ENCODE results near the gene NR1I2. TPM values are rescaled to one million over a fixed set of nuclear protein-coding genes. Genes with fewer than 3 reads are reported as not detected.

NR1I2 gene
- total RNA-seq (2014; rRNA removed; shearing (Covaris generic)) = not detected in 2 replicates
- polyA plus RNA-seq (2016; fragmentation: Nextera tagmentation; extraction: Ambion mirVana) = 0.06 TPM in 1 of 2 replicates, not detected in the other

DNA sequence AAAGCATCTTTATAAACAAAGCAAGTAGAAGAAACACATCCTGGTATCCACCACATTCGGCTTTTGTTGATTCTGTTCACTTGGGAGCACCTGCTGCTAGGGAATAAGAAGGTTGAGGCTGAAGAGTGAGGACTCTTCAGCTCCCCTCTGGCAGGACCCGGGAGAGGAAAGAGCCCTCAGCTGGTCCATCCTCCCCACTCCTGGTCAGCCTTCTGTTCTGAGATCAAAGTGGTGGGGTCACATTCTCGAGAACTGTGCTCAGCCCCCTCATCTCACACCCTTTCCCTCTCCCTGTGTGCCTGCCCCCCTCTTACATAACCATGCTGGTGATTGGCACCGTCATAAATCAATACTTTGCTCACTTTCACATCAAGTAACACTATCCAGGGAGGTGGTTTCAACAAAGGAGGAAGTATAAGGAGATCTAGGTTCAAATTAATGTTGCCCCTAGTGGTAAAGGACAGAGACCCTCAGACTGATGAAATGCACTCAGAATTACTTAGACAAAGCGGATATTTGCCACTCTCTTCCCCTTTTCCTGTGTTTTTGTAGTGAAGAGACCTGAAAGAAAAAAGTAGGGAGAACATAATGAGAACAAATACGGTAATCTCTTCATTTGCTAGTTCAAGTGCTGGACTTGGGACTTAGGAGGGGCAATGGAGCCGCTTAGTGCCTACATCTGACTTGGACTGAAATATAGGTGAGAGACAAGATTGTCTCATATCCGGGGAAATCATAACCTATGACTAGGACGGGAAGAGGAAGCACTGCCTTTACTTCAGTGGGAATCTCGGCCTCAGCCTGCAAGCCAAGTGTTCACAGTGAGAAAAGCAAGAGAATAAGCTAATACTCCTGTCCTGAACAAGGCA is at the start of gene NR1I2:
NR1I2 (plus strand) TSS at position 772 of the 869 bp plus-strand sequence.
- no peak within 1 kb of the TSS for H3K27ac ChIP-seq
- in situ Hi-C loops (cut with MboI) = no loop called here

GRCh38 chr3:119733812-119734211 is 48.1 kb upstream of the NR1I2 start:
- Histone ChIP-seq H4K20me1 (ENCODE audit: insufficient read depth) (no peaks in the 10 kb centered on the region), H3K4me3 (no peak overlapping the region), H3K27ac (no peak overlapping the region), H3K4me2 (ENCODE audit: unreplicated experiment) (no peak overlapping the region), H3F3A (ENCODE audit: insufficient read depth) (0 out of 2 replicates have a peak, but pooled peaks cover 12% of the 10 kb centered on the region), H2AFZ (no peak overlapping the region), H3K79me2 (ENCODE audit: insufficient read depth) (no peaks in the 10 kb centered on the region), H3K9me3 (ENCODE audit: low read depth) (no peaks in the 10 kb centered on the region), H3K9ac (no peak overlapping the region), H3K4me1 (ENCODE audit: insufficient read depth) (peaks cover 18% of the 10 kb centered on the region), H3K36me3 (ENCODE audit: low read depth) (no peaks in the 10 kb centered on the region), H3K27me3 (replicated peaks; ENCODE audit: insufficient read depth) (no peaks in the 10 kb centered on the region), H3K9me2 (ENCODE audit: insufficient read depth) (no peaks in the 10 kb centered on the region)
- in situ Hi-C loops (cut with MboI) = no loop called here
- WGBS, 2 experiments (ENCODE audit: low coverage in 1 of 2, low lambda C conversion rate in 2 of 2, missing lambda C conversion rate in 2 of 2) = 98% methylated on average over 5 of the region's 5 CpGs
- DNase-seq = no peak
- no peak for TF ChIP-seq EZH2 (IDR thresholded peaks at IDR 0.05; ENCODE audit: insufficient read depth, poor library complexity, severe bottlenecking)
- TF ChIP-seq EZH2phosphoT487 (IDR thresholded peaks at IDR 0.05; ENCODE audit: insufficient read depth, low read depth) = no peak

More for the DNA sequence above, at the start of gene NR1I2:
- Histone ChIP-seq H3K27me3 (replicated peaks; ENCODE audit: insufficient read depth) (no peaks in the 10 kb centered on the region), H3F3A (ENCODE audit: insufficient read depth) (no peaks in the 10 kb centered on the region), H3K4me2 (ENCODE audit: unreplicated experiment) (no peak within 1 kb of the TSS), H3K4me3 (no peak within 1 kb of the TSS), H4K20me1 (ENCODE audit: insufficient read depth) (no peaks in the 10 kb centered on the region), H3K9me2 (ENCODE audit: insufficient read depth) (no peaks in the 10 kb centered on the region), H3K9ac (no peak within 1 kb of the TSS), H3K9me3 (ENCODE audit: low read depth) (no peaks in the 10 kb centered on the region), H3K4me1 (ENCODE audit: insufficient read depth) (no peaks in the 10 kb centered on the region), H3K36me3 (ENCODE audit: low read depth) (no peaks in the 10 kb centered on the region), H2AFZ (no peak within 1 kb of the TSS), H3K79me2 (ENCODE audit: insufficient read depth) (no peaks in the 10 kb centered on the region)
- no peak for DNase-seq
- TF ChIP-seq EZH2 (IDR thresholded peaks at IDR 0.05; ENCODE audit: insufficient read depth, poor library complexity, severe bottlenecking) (no peak), EZH2phosphoT487 (IDR thresholded peaks at IDR 0.05; ENCODE audit: insufficient read depth, low read depth) (no peak)
- WGBS, 2 experiments (ENCODE audit: low coverage in 1 of 2, low lambda C conversion rate in 2 of 2, missing lambda C conversion rate in 2 of 2) = 43 to 47% methylated on average over 10 of the region's 10 CpGs

- H3K9me2 ChIP-seq (ENCODE audit: insufficient read depth) = no peaks in the 10 kb centered on the region
- no peak overlapping the region for H3K4me2 ChIP-seq (ENCODE audit: unreplicated experiment)
- DNase-seq = no peak
- peaks cover 5% of the 10 kb centered on the region; the same call in 1 of the 2 replicates for H3K27me3 ChIP-seq (replicated peaks; ENCODE audit: insufficient read depth)
- H2AFZ ChIP-seq = no peak overlapping the region
- no peaks in the 10 kb centered on the region for H3K36me3 ChIP-seq (ENCODE audit: low read depth)
- H3K9me3 ChIP-seq (ENCODE audit: low read depth) = no peaks in the 10 kb centered on the region
- no peak overlapping the region for H3K9ac ChIP-seq
- no peak overlapping the region for H3K4me3 ChIP-seq
- TF ChIP-seq EZH2phosphoT487 (IDR thresholded peaks at IDR 0.05; ENCODE audit: insufficient read depth, low read depth) = no peak
- TF ChIP-seq EZH2 (IDR thresholded peaks at IDR 0.05; ENCODE audit: insufficient read depth, poor library complexity, severe bottlenecking) = no peak
- H3K79me2 ChIP-seq (ENCODE audit: insufficient read depth) = no peaks in the 10 kb centered on the region
- peaks cover 8% of the 10 kb centered on the region; the same call in 1 of the 2 replicates for H3K4me1 ChIP-seq (ENCODE audit: insufficient read depth)
- H3K27ac ChIP-seq = no peak overlapping the region
- in situ Hi-C loops (cut with MboI) = no loop called here
- H3F3A ChIP-seq (ENCODE audit: insufficient read depth) = no peaks in the 10 kb centered on the region
- H4K20me1 ChIP-seq (ENCODE audit: insufficient read depth) = no peaks in the 10 kb centered on the region
Observed at GRCh38 chr3:119738741-119739140, 43.2 kb upstream of the NR1I2 start.

- H3K27me3 ChIP-seq (replicated peaks; ENCODE audit: insufficient read depth) = peaks cover 5% of the 10 kb centered on the region; the same call in 1 of the 2 replicates
- no peak overlapping the region for H3K4me2 ChIP-seq (ENCODE audit: unreplicated experiment)
- H3K9me3 ChIP-seq (ENCODE audit: low read depth) = no peaks in the 10 kb centered on the region
- H3F3A ChIP-seq (ENCODE audit: insufficient read depth) = no peaks in the 10 kb centered on the region
- no peaks in the 10 kb centered on the region for H3K79me2 ChIP-seq (ENCODE audit: insufficient read depth)
- no peaks in the 10 kb centered on the region for H3K36me3 ChIP-seq (ENCODE audit: low read depth)
- TF ChIP-seq EZH2phosphoT487 (IDR thresholded peaks at IDR 0.05; ENCODE audit: insufficient read depth, low read depth) = no peak
- TF ChIP-seq EZH2 (IDR thresholded peaks at IDR 0.05; ENCODE audit: insufficient read depth, poor library complexity, severe bottlenecking) = no peak
- no peaks in the 10 kb centered on the region for H3K9me2 ChIP-seq (ENCODE audit: insufficient read depth)
- H2AFZ ChIP-seq = no peak overlapping the region
- 76 to 84% methylated on average over 5 of the region's 5 CpGs for WGBS, 2 experiments (ENCODE audit: low coverage in 1 of 2, low lambda C conversion rate in 2 of 2, missing lambda C conversion rate in 2 of 2)
- in situ Hi-C loops (cut with MboI) = no loop called here
- H3K27ac ChIP-seq = no peak overlapping the region
- no peak for DNase-seq
- H3K4me1 ChIP-seq (ENCODE audit: insufficient read depth) = peaks cover 8% of the 10 kb centered on the region; the same call in 1 of the 2 replicates
- H3K4me3 ChIP-seq = no peak overlapping the region
- H3K9ac ChIP-seq = no peak overlapping the region
- H4K20me1 ChIP-seq (ENCODE audit: insufficient read depth) = no peaks in the 10 kb centered on the region
Observed at GRCh38 chr3:119741657-119742590, 40.0 kb upstream of the NR1I2 start.

Measured in GM23248 (cell line).